Thyroid gland (tissue), 4 donors: ENCODE data around the gene SELENOI.

Experiments
- CTCF ChIP-seq, 6 experiments: fragments of 200-600 bp in 3 of 6; fragments of 450-650 bp in 3 of 6; sonication (generic) in 3 of 6; IDR thresholded peaks; one replicate each; pipeline ENCODE4 v1.5.1; 2016 to 2019; ENCODE audit warnings: antibody characterized with exemption in 6 of 6, mild to moderate bottlenecking in 2 of 6, inconsistent platforms in 1 of 6, moderate library complexity in 1 of 6
- POLR2A ChIP-seq, 2 donors: fragments of 450-650 bp; IDR thresholded peaks; one replicate each; pipeline ENCODE4 v1.6.1; 2017; ENCODE audit warnings: antibody characterized with exemption in 2 of 2, mild to moderate bottlenecking in 2 of 2, moderate library complexity in 1 of 2

DNA sequence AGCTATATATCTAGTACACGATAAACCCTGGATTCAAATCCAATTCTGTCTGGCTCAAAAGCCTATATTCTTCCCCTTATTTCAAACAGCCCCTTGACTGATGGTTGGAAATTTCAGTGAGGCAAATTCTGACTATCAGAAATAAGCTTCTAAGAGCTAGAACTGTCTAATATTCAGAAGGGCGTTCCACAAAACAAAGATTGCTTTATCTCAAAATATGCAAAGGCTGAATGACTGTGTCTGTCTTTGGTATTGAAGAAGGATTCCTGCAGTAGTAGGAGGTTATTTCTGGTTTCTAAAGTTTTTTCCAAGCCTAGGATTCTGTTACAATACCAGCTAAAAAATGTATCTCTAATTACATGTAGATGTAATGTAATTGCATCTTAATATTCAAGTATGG is 86.9 kb downstream of the SELENOI start:
- TF ChIP-seq POLR2A (IDR thresholded peaks at IDR 0.05) (no peak), CTCF (IDR thresholded peaks at IDR 0.05) (no peak)
